HG03565 (cell line): ENCODE data around the gene GABRD.

Source experiments
- ATAC-seq: cut with Tn5 transposase; IDR thresholded peaks from one replicate; pipeline ENCODE4 v1.9.1; 2021; ENCODE audit warnings: mild to moderate bottlenecking, moderate library complexity; ENCODE audit not compliant: unreplicated experiment

GABRD gene

GRCh38 chr1:2073382-2074230 is 54.5 kb downstream of the GABRD start:
- ATAC-seq: no peak

GRCh38 chr1:2074396-2074795 is 55.3 kb downstream of the GABRD start:
- no peak for ATAC-seq

GRCh38 chr1:2074944-2075740 is 56.0 kb downstream of the GABRD start:
- ATAC-seq: no peak

- no peak for ATAC-seq
Measured at GRCh38 chr1:2076826-2077225, 57.7 kb downstream of the GABRD start.

GRCh38 chr1:2078170-2078569 is 59.0 kb downstream of the GABRD start:
- no peak for ATAC-seq

GRCh38 chr1:2079396-2080085 is 60.4 kb downstream of the GABRD start:
- ATAC-seq: no peak

- no peak for ATAC-seq
Measured at GRCh38 chr1:2080140-2080539, 61.0 kb downstream of the GABRD start.
